K562 treated with DMSO at 1 percent for 48 hours (cell line): ENCODE data around the gene DHRS13. TPM values are rescaled to one million over a fixed set of nuclear protein-coding genes. Genes with fewer than 3 reads are reported as not detected.

Experiments
- total RNA-seq: library from RNA; unstranded; fragments of 300-600 nt; gene quantifications from 2 replicates; pipeline ENCODE4 v1.2.3, GENCODE V29; 2022; ENCODE audit warnings: low replicate concordance; ENCODE audit errors: extremely low read depth

The DHRS13 gene
- not detected in 2 replicates for total RNA-seq

GRCh38 chr17:28902819-28903545 lies at the start of gene DHRS13:
Gene DHRS13 (minus strand): TSS chr17:28903079. CDS start chr17:28902944, 135 bp downstream.

GRCh38 chr17:28951428-28951990 lies 48.6 kb upstream of the DHRS13 start, which contains the start of gene PHF12:
Gene PHF12 (minus strand): TSS chr17:28951518. CDS start chr17:28950960, 558 bp downstream.

GRCh38 chr17:28896884-28897768 lies 5.8 kb downstream of the DHRS13 start, which contains the start of gene FLOT2:
Gene FLOT2 (minus strand): TSS chr17:28897733. CDS start chr17:28897574, 159 bp downstream.

GRCh38 chr17:28854457-28855335 lies 48.2 kb downstream of the DHRS13 start, which contains the start of gene ERAL1:
Gene ERAL1 (plus strand): TSS chr17:28855016. CDS start chr17:28855035, 19 bp downstream.

Other genes starting within 250 kb of the DHRS13 start
- gene SDF2, start 241.2 kb downstream of the DHRS13 start, total RNA-seq: not detected in 2 replicates
- gene SUPT6H, start 240.9 kb downstream of the DHRS13 start, total RNA-seq: not detected in 2 replicates
- gene PROCA1, start 191.2 kb downstream of the DHRS13 start, total RNA-seq: not detected in 2 replicates
- not detected in 2 replicates for gene RAB34, start 185.2 kb downstream of the DHRS13 start, total RNA-seq
- gene RPL23A, start 183.1 kb downstream of the DHRS13 start, total RNA-seq: 801 and 2,820 TPM in 2 replicates
- gene TLCD1, start 176.8 kb downstream of the DHRS13 start, total RNA-seq: not detected in 2 replicates
- gene NEK8, start 174.3 kb downstream of the DHRS13 start, total RNA-seq: not detected in 2 replicates
- gene TRAF4, start 159.1 kb downstream of the DHRS13 start, total RNA-seq: 567 TPM in 1 of 2 replicates, not detected in the other
- not detected in 2 replicates for gene FAM222B, start 60.3 kb downstream of the DHRS13 start, total RNA-seq
- gene ERAL1, start 48.1 kb downstream of the DHRS13 start, total RNA-seq: not detected in 2 replicates
- not detected in 2 replicates for gene FLOT2, start 5.3 kb downstream of the DHRS13 start, total RNA-seq
- gene PHF12, start 48.4 kb upstream of the DHRS13 start, total RNA-seq: not detected in 2 replicates
- gene SEZ6, start 103.0 kb upstream of the DHRS13 start, total RNA-seq: not detected in 2 replicates
- not detected in 2 replicates for gene PIPOX, start 140.1 kb upstream of the DHRS13 start, total RNA-seq